Measurements from ENCODE around the gene SDK2.

- TF ChIP-seq JUND (IDR thresholded peaks at IDR 0.05) (no peak), CTCF (IDR thresholded peaks at IDR 0.05) (no peak), EP300 (IDR thresholded peaks at IDR 0.05; ENCODE audit: borderline replicate concordance in 1 of 2, low read depth in 1 of 2, low read length in 1 of 2) (no peak), USF2 (IDR thresholded peaks at IDR 0.05; ENCODE audit: borderline replicate concordance, low read depth, low read length) (no peak), USF1 (IDR thresholded peaks at IDR 0.05; ENCODE audit: borderline replicate concordance, low read depth) (no peak), REST (IDR thresholded peaks at IDR 0.05; ENCODE audit: low read depth, low read length) (no peak), RXRA (IDR thresholded peaks at IDR 0.05; ENCODE audit: borderline replicate concordance, low read depth) (no peak), MXI1 (IDR thresholded peaks at IDR 0.05; ENCODE audit: low read depth, low read length) (no peak), NRF1 (IDR thresholded peaks at IDR 0.05; ENCODE audit: low read depth, low read length) (no peak), EZH2phosphoT487 (IDR thresholded peaks at IDR 0.05; ENCODE audit: borderline replicate concordance, low read depth) (no peak), TAF1 (IDR thresholded peaks at IDR 0.05; ENCODE audit: borderline replicate concordance, low read depth, low read length) (no peak)
Observed at GRCh38 chr17:73380439-73381106, 263.7 kb downstream of the SDK2 start.
